Measurements from ENCODE around the gene SIGLEC9. TPM values are rescaled to one million over a fixed set of nuclear protein-coding genes. Genes with fewer than 3 reads are reported as not detected.

Gene SIGLEC9
- total and polyA plus RNA-seq, 10 of the 15 experiments (the other 5 are each of a cell fraction or from before 2014, with no cell fraction given) = 0.10 TPM; not detected in 9

DNA sequence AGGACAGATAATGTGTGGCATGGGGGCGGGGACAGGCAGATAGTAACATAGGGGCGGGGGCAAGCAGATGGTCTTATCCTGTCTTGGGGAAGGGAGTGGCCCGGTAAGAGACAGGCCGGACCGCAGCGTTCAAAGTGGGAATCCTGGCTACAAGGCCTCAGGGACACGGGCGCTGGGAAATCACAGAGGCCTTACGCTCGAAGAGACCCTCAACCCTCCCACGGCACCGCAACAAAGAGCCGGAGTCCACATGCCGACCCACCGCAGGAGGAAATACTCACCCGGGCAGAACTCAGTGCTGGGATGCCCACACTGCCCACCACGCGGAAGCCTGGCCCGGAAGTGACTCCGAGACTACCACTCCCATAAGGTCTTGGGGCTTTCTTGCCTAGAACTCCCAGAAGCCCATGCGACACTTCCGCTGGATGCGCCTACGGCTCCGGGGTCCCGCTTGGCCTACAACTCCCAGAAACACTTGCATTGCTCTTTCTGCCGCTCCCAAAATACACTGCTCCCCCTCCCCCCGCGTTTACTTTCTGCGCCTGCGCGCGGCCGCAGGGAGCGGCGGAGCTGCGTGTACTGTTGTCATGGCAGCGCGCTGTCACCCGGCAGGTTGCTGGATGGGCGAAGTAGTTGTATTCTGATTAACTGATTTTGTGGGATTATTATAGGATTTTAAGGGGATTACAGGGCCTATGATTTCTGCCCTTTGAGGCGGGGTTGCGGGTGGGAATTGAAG is 16.5 kb upstream of the SIGLEC9 start, which contains the start of gene CTU1 (continued):
- TF ChIP-seq BCL3 (IDR thresholded peaks at IDR 0.05; ENCODE audit: borderline replicate concordance, insufficient read depth, low read depth, low read length, poor library complexity, severe bottlenecking) = no peak
- 0 out of 2 replicates have a peak, but pooled peaks have one; percentile 42 for TF ChIP-seq E2F4 (IDR thresholded peaks at IDR 0.05; ENCODE audit: low read depth, low read length)
- TF ChIP-seq BRCA1 (IDR thresholded peaks at IDR 0.05; ENCODE audit: low read depth, low read length) = no peak
- no peak for TF ChIP-seq ZNF24 (IDR thresholded peaks at IDR 0.05)
- TF ChIP-seq, protein P1, sequence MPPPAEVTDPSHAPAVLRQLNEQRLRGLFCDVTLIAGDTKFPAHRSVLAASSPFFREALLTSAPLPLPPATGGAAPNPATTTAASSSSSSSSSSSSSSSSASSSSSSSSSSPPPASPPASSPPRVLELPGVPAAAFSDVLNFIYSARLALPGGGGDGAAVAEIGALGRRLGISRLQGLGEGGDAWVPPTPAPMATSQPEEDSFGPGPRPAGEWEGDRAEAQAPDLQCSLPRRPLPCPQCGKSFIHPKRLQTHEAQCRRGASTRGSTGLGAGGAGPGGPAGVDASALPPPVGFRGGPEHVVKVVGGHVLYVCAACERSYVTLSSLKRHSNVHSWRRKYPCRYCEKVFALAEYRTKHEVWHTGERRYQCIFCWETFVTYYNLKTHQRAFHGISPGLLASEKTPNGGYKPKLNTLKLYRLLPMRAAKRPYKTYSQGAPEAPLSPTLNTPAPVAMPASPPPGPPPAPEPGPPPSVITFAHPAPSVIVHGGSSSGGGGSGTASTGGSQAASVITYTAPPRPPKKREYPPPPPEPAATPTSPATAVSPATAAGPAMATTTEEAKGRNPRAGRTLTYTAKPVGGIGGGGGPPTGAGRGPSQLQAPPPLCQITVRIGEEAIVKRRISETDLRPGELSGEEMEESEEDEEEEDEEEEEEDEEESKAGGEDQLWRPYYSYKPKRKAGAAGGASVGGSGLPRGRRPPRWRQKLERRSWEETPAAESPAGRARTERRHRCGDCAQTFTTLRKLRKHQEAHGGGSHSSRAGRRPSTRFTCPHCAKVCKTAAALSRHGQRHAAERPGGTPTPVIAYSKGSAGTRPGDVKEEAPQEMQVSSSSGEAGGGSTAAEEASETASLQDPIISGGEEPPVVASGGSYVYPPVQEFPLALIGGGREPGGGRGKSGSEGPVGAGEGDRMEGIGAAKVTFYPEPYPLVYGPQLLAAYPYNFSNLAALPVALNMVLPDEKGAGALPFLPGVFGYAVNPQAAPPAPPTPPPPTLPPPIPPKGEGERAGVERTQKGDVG (CRISPR knock-in tag; IDR thresholded peaks at IDR 0.05) = no peak
- no peak for TF ChIP-seq ZBTB33 (IDR thresholded peaks at IDR 0.05)
- TF ChIP-seq EED (IDR thresholded peaks at IDR 0.05; ENCODE audit: low read depth) = no peak; the same call in 1 of the 2 replicates
- no peak for TF ChIP-seq RBBP5 (conservative IDR thresholded peaks at IDR 0.05)
- TF ChIP-seq RB1 (IDR thresholded peaks at IDR 0.05; ENCODE audit: borderline replicate concordance) = peak; percentile 62; the same call in 1 of the 2 replicates
- peak; percentile 78 for TF ChIP-seq POLR2A (IDR thresholded peaks at IDR 0.05; ENCODE audit: low read depth, low read length)
- no peak for TF ChIP-seq NR2F1 (conservative IDR thresholded peaks at IDR 0.05)
- TF ChIP-seq, protein P2, sequence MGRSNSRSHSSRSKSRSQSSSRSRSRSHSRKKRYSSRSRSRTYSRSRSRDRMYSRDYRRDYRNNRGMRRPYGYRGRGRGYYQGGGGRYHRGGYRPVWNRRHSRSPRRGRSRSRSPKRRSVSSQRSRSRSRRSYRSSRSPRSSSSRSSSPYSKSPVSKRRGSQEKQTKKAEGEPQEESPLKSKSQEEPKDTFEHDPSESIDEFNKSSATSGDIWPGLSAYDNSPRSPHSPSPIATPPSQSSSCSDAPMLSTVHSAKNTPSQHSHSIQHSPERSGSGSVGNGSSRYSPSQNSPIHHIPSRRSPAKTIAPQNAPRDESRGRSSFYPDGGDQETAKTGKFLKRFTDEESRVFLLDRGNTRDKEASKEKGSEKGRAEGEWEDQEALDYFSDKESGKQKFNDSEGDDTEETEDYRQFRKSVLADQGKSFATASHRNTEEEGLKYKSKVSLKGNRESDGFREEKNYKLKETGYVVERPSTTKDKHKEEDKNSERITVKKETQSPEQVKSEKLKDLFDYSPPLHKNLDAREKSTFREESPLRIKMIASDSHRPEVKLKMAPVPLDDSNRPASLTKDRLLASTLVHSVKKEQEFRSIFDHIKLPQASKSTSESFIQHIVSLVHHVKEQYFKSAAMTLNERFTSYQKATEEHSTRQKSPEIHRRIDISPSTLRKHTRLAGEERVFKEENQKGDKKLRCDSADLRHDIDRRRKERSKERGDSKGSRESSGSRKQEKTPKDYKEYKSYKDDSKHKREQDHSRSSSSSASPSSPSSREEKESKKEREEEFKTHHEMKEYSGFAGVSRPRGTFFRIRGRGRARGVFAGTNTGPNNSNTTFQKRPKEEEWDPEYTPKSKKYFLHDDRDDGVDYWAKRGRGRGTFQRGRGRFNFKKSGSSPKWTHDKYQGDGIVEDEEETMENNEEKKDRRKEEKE (IDR thresholded peaks at IDR 0.05) = no peak
- TF ChIP-seq NR2C2 (IDR thresholded peaks at IDR 0.05; ENCODE audit: borderline replicate concordance, control insufficient read depth, insufficient read length, low read depth) = no peak
- peak; percentile 54 for TF ChIP-seq E2F8 (IDR thresholded peaks at IDR 0.05; ENCODE audit: low read depth, partially characterized antibody)
- no peak for TF ChIP-seq BCL11A (IDR thresholded peaks at IDR 0.05; ENCODE audit: low read depth, low read length)
- TF ChIP-seq NRF1 (conservative IDR thresholded peaks at IDR 0.05; ENCODE audit: low read depth, low read length) = peak; percentile 72
